GM23338 (cell line): Measurements from ENCODE around the gene CD74. TPM values are rescaled to one million over a fixed set of nuclear protein-coding genes. Genes with fewer than 3 reads are reported as not detected.

ENCODE experiments used
- ATAC-seq: fragments of 200-7000 bp; cut with Tn5 transposase; 3 replicates; pipeline ENCODE4 v1.9.1; 2020
- DNase-seq: peaks from one replicate; pipeline ENCODE4 v3.0.0-alpha.2; 2015; ENCODE audit warnings: low spot score
- H2AFZ ChIP-seq: fragments of 200-600 bp; sonication (generic); 2 replicates; pipeline ENCODE4 v1.8.0; 2016; ENCODE audit warnings: antibody characterized with exemption, mild to moderate bottlenecking, moderate library complexity
- H3F3A ChIP-seq: fragments of 200-600 bp; sonication (generic); replicated peaks from 2 replicates; pipeline ENCODE4 v1.8.0; 2017; ENCODE audit warnings: antibody characterized with exemption, mixed run types, low read depth
- H3K27ac ChIP-seq: fragments of 200-600 bp; sonication (generic); 2 replicates; pipeline ENCODE4 v1.6.1; 2016; ENCODE audit warnings: low read depth
- H3K27me3 ChIP-seq: fragments of 200-600 bp; sonication (generic); 2 replicates; pipeline ENCODE4 v1.8.0; 2016; ENCODE audit warnings: mild to moderate bottlenecking, mixed run types, moderate library complexity; ENCODE audit not compliant: insufficient read depth
- H3K36me3 ChIP-seq: fragments of 200-600 bp; sonication (generic); 2 replicates; pipeline ENCODE4 v1.8.0; 2016; ENCODE audit warnings: mild to moderate bottlenecking; ENCODE audit not compliant: insufficient read depth
- H3K4me1 ChIP-seq: fragments of 200-600 bp; sonication (generic); 2 replicates; pipeline ENCODE4 v1.8.0; 2016; ENCODE audit warnings: mild to moderate bottlenecking, moderate library complexity; ENCODE audit not compliant: insufficient read depth
- H3K4me2 ChIP-seq: fragments of 200-600 bp; sonication (generic); 2 replicates; pipeline ENCODE4 v1.7.1; 2017; ENCODE audit warnings: mixed run types
- H3K4me3 ChIP-seq: fragments of 200-600 bp; sonication (generic); 2 replicates; pipeline ENCODE4 v1.6.1; 2016; ENCODE audit warnings: mixed run types
- H3K79me2 ChIP-seq: fragments of 200-600 bp; sonication (generic); replicated peaks from 2 replicates; pipeline ENCODE4 v1.8.0; 2017; ENCODE audit warnings: mild to moderate bottlenecking; ENCODE audit not compliant: insufficient read depth
- H3K9me2 ChIP-seq: fragments of 200-600 bp; sonication (generic); 2 replicates; pipeline ENCODE4 v1.8.0; 2017; ENCODE audit not compliant: insufficient read depth
- H4K20me1 ChIP-seq: fragments of 200-600 bp; sonication (generic); replicated peaks from 2 replicates; pipeline ENCODE4 v1.8.0; 2017; ENCODE audit warnings: mild to moderate bottlenecking; ENCODE audit not compliant: insufficient read depth
- H3K27ac Mint-ChIP-seq: 2 replicates; pipeline ENCODE4 v1.8.0; 2020; ENCODE audit warnings: inconsistent platforms, mild to moderate bottlenecking, moderate library complexity, mixed read lengths
- H3K27me3 Mint-ChIP-seq: 3 replicates; pipeline ENCODE4 v1.8.0; 2022; ENCODE audit warnings: low read depth, mild to moderate bottlenecking, moderate library complexity, mixed read lengths, inconsistent platforms; ENCODE audit not compliant: insufficient read depth, poor library complexity
- H3K36me3 Mint-ChIP-seq: 3 replicates; pipeline ENCODE4 v1.8.0; 2021; ENCODE audit warnings: low read depth, mild to moderate bottlenecking, inconsistent platforms, moderate library complexity, mixed read lengths
- H3K4me1 Mint-ChIP-seq: 3 replicates; pipeline ENCODE4 v1.8.0; 2020; ENCODE audit warnings: mild to moderate bottlenecking, inconsistent platforms, mixed read lengths
- H3K4me3 Mint-ChIP-seq: 3 replicates; pipeline ENCODE4 v1.8.0; 2021; ENCODE audit warnings: moderate library complexity, mild to moderate bottlenecking, inconsistent platforms, mixed read lengths
- H3K9me3 Mint-ChIP-seq: 3 replicates; pipeline ENCODE4 v1.8.0; 2020; ENCODE audit warnings: moderate library complexity, mild to moderate bottlenecking, inconsistent platforms, mixed read lengths
- CREB1 ChIP-seq: fragments of 250-450 bp; sonication (Bioruptor Pico); IDR thresholded peaks from 2 replicates; pipeline ENCODE4 v1.5.0; 2020; ENCODE audit warnings: low read depth, mild to moderate bottlenecking, moderate library complexity
- CTCF ChIP-seq, 2 experiments: fragments of 200-600 bp in 1 of 2; sonication (generic) in 1 of 2; conservative IDR thresholded peaks; 2 replicates each; pipeline versions ENCODE4 v1.5.1 to v1.6.1; 2016 to 2017; ENCODE audit warnings: antibody characterized with exemption in 2 of 2, low read depth in 2 of 2, mild to moderate bottlenecking in 2 of 2, moderate library complexity in 1 of 2
- EZH2 ChIP-seq: fragments of 200-600 bp; sonication (generic); IDR thresholded peaks from one replicate; pipeline ENCODE4 v1.8.0; 2017; ENCODE audit warnings: antibody characterized with exemption, mild to moderate bottlenecking, low read depth; ENCODE audit not compliant: unreplicated experiment
- EZH2phosphoT487 ChIP-seq: fragments of 200-600 bp; sonication (generic); IDR thresholded peaks from one replicate; pipeline ENCODE4 v1.8.1; 2018; ENCODE audit warnings: antibody characterized with exemption; ENCODE audit not compliant: unreplicated experiment
- REST ChIP-seq: IDR thresholded peaks from one replicate; pipeline ENCODE4 v1.6.1; 2018; ENCODE audit warnings: antibody characterized with exemption; ENCODE audit not compliant: unreplicated experiment
- ZNF462 ChIP-seq: fragments of 250-450 bp; sonication (Bioruptor Pico); IDR thresholded peaks from 2 replicates; pipeline ENCODE4 v1.5.0; 2020; ENCODE audit warnings: mild to moderate bottlenecking, moderate library complexity
- polyA plus RNA-seq: library from polyadenylated mRNA; unstranded; fragments of >200 nt; fragmentation: Nextera tagmentation; extraction: Ambion mirVana; gene quantifications from 2 replicates; pipeline ENCODE4 v1.2.1, GENCODE V29; 2016
- total RNA-seq: library from RNA; depleted of rRNA; stranded (reverse); fragments of >200 nt; shearing (Covaris generic); gene quantifications from 2 replicates; pipeline ENCODE4 v1.2.3, GENCODE V29; 2014

Gene CD74
- total and polyA plus RNA-seq, 2 experiments from 2014 or later, result 49.8 to 98.4 TPM

- no peak for TF ChIP-seq REST
Measured at GRCh38 chr5:150400316-150401075, 12.2 kb downstream of the CD74 start (continued).

- H3K79me2 ChIP-seq, result no peaks in the 10 kb centered on the region
- Mint-ChIP-seq H3K36me3 (peaks cover 71% of the 10 kb centered on the region), H3K4me1 (no peaks in the 10 kb centered on the region; the same call in 2 of the 3 replicates), H3K9me3 (no peaks in the 10 kb centered on the region; the same call in 2 of the 3 replicates), H3K4me3 (no peak overlapping the region), H3K27me3 (peaks cover 13% of the 10 kb centered on the region), H3K27ac (no peak overlapping the region)
- H3K4me2 ChIP-seq, result no peak overlapping the region
- peaks cover 7% of the 10 kb centered on the region; the same call in 1 of the 2 replicates for H4K20me1 ChIP-seq
- H3K27ac ChIP-seq, result no peak overlapping the region
- no peaks in the 10 kb centered on the region for H3K4me1 ChIP-seq
- 0 out of 2 replicates have a peak, but pooled peaks cover 7% of the 10 kb centered on the region for H3F3A ChIP-seq
- H3K36me3 ChIP-seq, result peaks cover 11% of the 10 kb centered on the region; the same call in 1 of the 2 replicates
- no peaks in the 10 kb centered on the region for H3K27me3 ChIP-seq
- H3K4me3 ChIP-seq, result no peak overlapping the region
- ATAC-seq (no peak), DNase-seq (no peak)
- no peak overlapping the region for H2AFZ ChIP-seq
- H3K9me2 ChIP-seq, result no peaks in the 10 kb centered on the region
- no peak for TF ChIP-seq EZH2
- no peak for TF ChIP-seq REST
- no peak for TF ChIP-seq CTCF (conservative IDR thresholded peaks at IDR 0.05; ENCODE audit: low read depth in 2 of 2)
- no peak for TF ChIP-seq EZH2phosphoT487
- TF ChIP-seq CREB1 (CRISPR knock-in tag), result no peak
- no peak for TF ChIP-seq ZNF462
Measured at GRCh38 chr5:150399524-150400211, 13.0 kb downstream of the CD74 start.
